Measurements from ENCODE around the gene ARHGAP30.

GRCh38 chr1:161066694-161067093 lies 3.0 kb downstream of the ARHGAP30 start:
- TF ChIP-seq REST (IDR thresholded peaks at IDR 0.05; ENCODE audit: low read depth) (no peak), CEBPB (IDR thresholded peaks at IDR 0.05) (no peak), FOXM1 (IDR thresholded peaks at IDR 0.05; ENCODE audit: borderline replicate concordance, low read depth) (no peak), TAF1 (IDR thresholded peaks at IDR 0.05; ENCODE audit: low read depth) (no peak), RAD21 (IDR thresholded peaks at IDR 0.05; ENCODE audit: low read depth) (no peak), YY1 (IDR thresholded peaks at IDR 0.05; ENCODE audit: low read depth) (no peak), EGR1 (IDR thresholded peaks at IDR 0.05) (no peak), NFIC (IDR thresholded peaks at IDR 0.05) (no peak), EP300 (IDR thresholded peaks at IDR 0.05; ENCODE audit: borderline replicate concordance) (no peak), TCF12 (IDR thresholded peaks at IDR 0.05; ENCODE audit: low read depth) (no peak), MAX (IDR thresholded peaks at IDR 0.05) (no peak)
- TF ChIP-seq, protein P1, sequence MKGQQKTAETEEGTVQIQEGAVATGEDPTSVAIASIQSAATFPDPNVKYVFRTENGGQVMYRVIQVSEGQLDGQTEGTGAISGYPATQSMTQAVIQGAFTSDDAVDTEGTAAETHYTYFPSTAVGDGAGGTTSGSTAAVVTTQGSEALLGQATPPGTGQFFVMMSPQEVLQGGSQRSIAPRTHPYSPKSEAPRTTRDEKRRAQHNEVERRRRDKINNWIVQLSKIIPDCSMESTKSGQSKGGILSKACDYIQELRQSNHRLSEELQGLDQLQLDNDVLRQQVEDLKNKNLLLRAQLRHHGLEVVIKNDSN (IDR thresholded peaks at IDR 0.05): no peak

Measured in Ishikawa (cell line).